KMS-11 (cell line): Measurements from ENCODE around the gene KCNJ11.

Experiments
- H2AFZ ChIP-seq: fragments of 200-600 bp; sonication (generic); 2 replicates; pipeline ENCODE4 v1.6.1; 2016; ENCODE audit warnings: antibody characterized with exemption, mixed run types, low read depth
- H3K27ac ChIP-seq: fragments of 200-600 bp; sonication (generic); 2 replicates; pipeline ENCODE4 v1.6.1; 2016; ENCODE audit warnings: mild to moderate bottlenecking, mixed run types
- H3K27me3 ChIP-seq: fragments of 200-600 bp; sonication (generic); 2 replicates; pipeline ENCODE4 v1.6.1; 2017; ENCODE audit warnings: mild to moderate bottlenecking, low read depth, mixed run types, moderate library complexity; ENCODE audit not compliant: insufficient read depth
- H3K36me3 ChIP-seq: fragments of 200-600 bp; sonication (generic); 2 replicates; pipeline ENCODE4 v1.6.1; 2017; ENCODE audit warnings: mild to moderate bottlenecking, mixed run types; ENCODE audit not compliant: insufficient read depth
- H3K4me1 ChIP-seq: fragments of 200-600 bp; sonication (generic); 2 replicates; pipeline ENCODE4 v1.6.1; 2016; ENCODE audit warnings: mild to moderate bottlenecking, low read depth, mixed run types; ENCODE audit not compliant: poor library complexity, severe bottlenecking
- H3K4me2 ChIP-seq: fragments of 200-600 bp; sonication (generic); 2 replicates; pipeline ENCODE4 v1.7.0; 2016; ENCODE audit warnings: mild to moderate bottlenecking, mixed run types
- H3K4me3 ChIP-seq: fragments of 200-600 bp; sonication (generic); IDR thresholded peaks from 2 replicates; pipeline ENCODE4 v1.6.1; 2017; ENCODE audit warnings: low read depth, low read length, mixed read lengths; ENCODE audit not compliant: insufficient read depth
- H3K79me2 ChIP-seq: fragments of 200-600 bp; sonication (generic); 2 replicates; pipeline ENCODE4 v1.6.1; 2016; ENCODE audit warnings: low read depth, mixed run types; ENCODE audit not compliant: insufficient read depth
- H3K9ac ChIP-seq: fragments of 200-600 bp; sonication (generic); 2 replicates; pipeline ENCODE4 v1.6.1; 2016; ENCODE audit warnings: mild to moderate bottlenecking, mixed run types
- H4K20me1 ChIP-seq: fragments of 200-600 bp; sonication (generic); 2 replicates; pipeline ENCODE4 v1.6.1; 2016; ENCODE audit warnings: mild to moderate bottlenecking, mixed run types; ENCODE audit not compliant: insufficient read depth
- TF ChIP-seq, protein P1 (sequence below): fragments of 200-600 bp; sonication (generic); conservative IDR thresholded peaks from 2 replicates; pipeline ENCODE4 v1.6.1; 2017; ENCODE audit warnings: low read depth, mild to moderate bottlenecking, antibody characterized with exemption, low read length, moderate library complexity, mixed read lengths

KCNJ11 gene

DNA sequence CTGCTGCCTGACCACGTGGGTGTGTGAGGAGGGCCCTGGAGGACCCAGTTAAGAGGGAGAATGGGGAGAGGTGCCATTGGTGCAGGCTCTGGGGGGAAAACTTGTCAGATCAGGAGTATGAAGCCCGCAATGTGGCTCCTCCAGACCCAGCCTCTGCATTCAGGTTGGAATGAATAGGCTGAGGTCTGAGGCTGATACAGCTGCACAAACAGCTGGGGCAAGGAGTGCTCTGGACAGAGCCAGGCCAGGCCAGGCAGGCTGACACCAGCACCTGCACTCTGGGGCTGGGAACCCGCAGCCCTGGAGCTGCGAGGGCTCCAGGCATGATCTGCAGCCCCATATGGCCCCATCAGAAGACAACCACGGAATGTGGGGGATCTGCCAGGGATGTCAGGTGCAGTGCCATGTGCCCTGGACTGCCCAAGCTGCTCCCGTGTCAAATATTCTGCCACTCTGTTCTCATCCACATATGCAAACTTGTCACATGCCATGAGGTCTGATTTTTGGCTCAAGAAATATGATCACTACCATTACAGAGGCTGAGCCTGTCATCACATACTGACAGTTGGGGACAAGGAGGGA lies 27.2 kb upstream of the KCNJ11 start:
- TF ChIP-seq, protein P1, sequence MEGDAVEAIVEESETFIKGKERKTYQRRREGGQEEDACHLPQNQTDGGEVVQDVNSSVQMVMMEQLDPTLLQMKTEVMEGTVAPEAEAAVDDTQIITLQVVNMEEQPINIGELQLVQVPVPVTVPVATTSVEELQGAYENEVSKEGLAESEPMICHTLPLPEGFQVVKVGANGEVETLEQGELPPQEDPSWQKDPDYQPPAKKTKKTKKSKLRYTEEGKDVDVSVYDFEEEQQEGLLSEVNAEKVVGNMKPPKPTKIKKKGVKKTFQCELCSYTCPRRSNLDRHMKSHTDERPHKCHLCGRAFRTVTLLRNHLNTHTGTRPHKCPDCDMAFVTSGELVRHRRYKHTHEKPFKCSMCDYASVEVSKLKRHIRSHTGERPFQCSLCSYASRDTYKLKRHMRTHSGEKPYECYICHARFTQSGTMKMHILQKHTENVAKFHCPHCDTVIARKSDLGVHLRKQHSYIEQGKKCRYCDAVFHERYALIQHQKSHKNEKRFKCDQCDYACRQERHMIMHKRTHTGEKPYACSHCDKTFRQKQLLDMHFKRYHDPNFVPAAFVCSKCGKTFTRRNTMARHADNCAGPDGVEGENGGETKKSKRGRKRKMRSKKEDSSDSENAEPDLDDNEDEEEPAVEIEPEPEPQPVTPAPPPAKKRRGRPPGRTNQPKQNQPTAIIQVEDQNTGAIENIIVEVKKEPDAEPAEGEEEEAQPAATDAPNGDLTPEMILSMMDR = no peak
- Histone ChIP-seq H3K36me3 (no peaks in the 10 kb centered on the region), H3K79me2 (no peaks in the 10 kb centered on the region), H4K20me1 (no peaks in the 10 kb centered on the region), H3K4me1 (no peaks in the 10 kb centered on the region), H2AFZ (no peak overlapping the region), H3K9ac (no peak overlapping the region), H3K4me2 (no peak overlapping the region), H3K27me3 (no peaks in the 10 kb centered on the region), H3K4me3 (no peak overlapping the region), H3K27ac (no peak overlapping the region)

DNA sequence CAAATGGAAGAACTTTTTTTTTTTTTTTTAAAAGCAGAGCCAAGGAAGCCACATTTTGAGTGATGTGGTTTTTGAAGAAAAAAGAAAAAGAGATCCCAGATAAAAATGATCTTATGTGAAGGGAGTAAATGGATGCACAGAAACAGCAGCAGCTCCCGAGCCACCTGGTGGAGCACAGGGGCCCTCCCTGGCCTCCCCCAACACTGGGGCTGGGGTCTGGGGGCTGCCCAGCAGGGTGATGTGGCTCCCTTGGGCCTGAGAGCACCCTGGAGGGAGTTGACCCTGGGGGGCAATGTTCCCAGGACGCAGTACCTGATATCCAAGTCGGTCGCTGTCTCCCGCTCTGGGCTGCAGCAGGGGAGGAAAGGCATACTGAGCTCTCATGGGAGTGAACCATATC lies 26.5 kb upstream of the KCNJ11 start:
- Histone ChIP-seq H3K4me3 (no peak overlapping the region), H3K9ac (no peak overlapping the region), H3K27ac (no peak overlapping the region), H3K4me1 (no peaks in the 10 kb centered on the region), H3K79me2 (no peaks in the 10 kb centered on the region), H2AFZ (no peak overlapping the region), H3K36me3 (no peaks in the 10 kb centered on the region), H3K27me3 (no peaks in the 10 kb centered on the region), H4K20me1 (no peaks in the 10 kb centered on the region), H3K4me2 (no peak overlapping the region)
- TF ChIP-seq, protein P1 = no peak

DNA sequence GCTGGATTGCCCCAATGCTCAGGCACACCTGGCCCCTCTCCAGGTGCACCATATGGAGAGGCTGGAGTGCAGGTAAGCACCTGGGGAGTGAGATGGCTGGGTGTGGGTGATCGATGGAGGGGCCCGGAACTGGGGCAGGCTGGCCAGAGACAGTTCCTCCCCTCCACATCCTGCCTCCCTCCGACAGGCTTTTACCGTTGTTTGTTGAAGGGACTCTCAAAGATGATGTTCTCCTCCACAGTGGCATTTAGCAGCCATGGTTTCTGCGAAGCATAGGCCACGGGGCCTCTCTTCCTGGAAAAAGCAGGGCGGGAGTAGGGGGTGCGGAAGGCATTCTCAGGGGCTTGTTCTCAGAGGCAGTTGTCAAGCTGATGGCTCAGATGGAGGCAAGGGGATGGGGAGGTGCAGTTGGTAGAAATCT lies 25.9 kb upstream of the KCNJ11 start:
- no peaks in the 10 kb centered on the region for H3K79me2 ChIP-seq
- TF ChIP-seq, protein P1 = no peak
- H3K36me3 ChIP-seq = no peaks in the 10 kb centered on the region
- H4K20me1 ChIP-seq = no peaks in the 10 kb centered on the region
- H3K27me3 ChIP-seq = no peaks in the 10 kb centered on the region
- H2AFZ ChIP-seq = no peak overlapping the region
- H3K4me1 ChIP-seq = no peaks in the 10 kb centered on the region
- no peak overlapping the region for H3K27ac ChIP-seq
- H3K9ac ChIP-seq = no peak overlapping the region
- no peak overlapping the region for H3K4me3 ChIP-seq
- no peak overlapping the region for H3K4me2 ChIP-seq

DNA sequence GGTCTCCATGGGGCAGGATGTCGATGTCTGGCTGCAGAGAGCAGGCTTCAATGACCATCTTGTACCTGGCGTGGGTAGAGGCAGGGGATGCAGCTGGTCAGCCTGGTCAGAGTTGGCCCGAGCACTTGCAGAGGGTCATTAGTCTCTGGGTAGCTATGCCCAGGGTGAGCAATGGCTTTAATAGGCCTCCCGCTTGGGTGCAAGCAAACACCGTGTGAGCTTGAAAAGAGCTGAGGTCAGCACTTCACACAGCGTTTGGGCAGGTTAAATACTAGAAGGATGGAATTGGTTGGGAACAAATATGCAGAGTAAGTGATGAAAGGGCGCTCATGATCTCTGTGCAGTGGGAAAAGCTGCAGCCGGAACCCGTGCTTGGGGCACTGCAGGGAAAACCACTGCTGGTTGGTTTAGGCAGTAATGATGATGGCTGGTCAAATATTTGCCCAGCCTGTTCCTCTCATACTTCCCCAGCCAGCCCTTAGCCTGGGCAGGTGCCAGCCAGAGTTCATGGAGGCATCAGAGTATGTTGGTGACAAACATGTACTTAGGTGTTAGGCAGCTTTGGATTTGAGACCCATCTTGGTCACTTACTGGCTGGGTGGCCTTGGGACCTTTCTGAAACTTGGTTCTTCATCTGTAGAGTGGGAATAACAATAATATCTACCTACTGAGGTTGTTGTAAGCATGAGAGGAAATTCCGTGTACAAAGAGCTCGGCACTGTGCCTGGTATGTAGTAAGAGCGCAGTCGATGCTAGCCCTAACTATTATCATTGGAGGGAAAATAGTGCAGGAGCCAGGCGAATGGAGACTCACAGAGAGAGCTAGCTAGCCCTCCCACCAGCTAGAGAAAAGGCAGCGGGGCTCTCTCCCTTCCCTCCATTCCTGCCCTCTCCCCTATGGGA lies 25.2 kb upstream of the KCNJ11 start:
- no peak overlapping the region for H3K9ac ChIP-seq
- H3K36me3 ChIP-seq = no peaks in the 10 kb centered on the region
- H2AFZ ChIP-seq = no peak overlapping the region
- H3K4me1 ChIP-seq = no peaks in the 10 kb centered on the region
- no peak overlapping the region for H3K4me2 ChIP-seq
- TF ChIP-seq, protein P1 = no peak
- H3K27ac ChIP-seq = no peak overlapping the region
- no peak overlapping the region for H3K4me3 ChIP-seq
- H3K79me2 ChIP-seq = no peaks in the 10 kb centered on the region
- H3K27me3 ChIP-seq = no peaks in the 10 kb centered on the region
- no peaks in the 10 kb centered on the region for H4K20me1 ChIP-seq
